Measurements from ENCODE around the gene CTNNBIP1.

- TF ChIP-seq CTCF (conservative IDR thresholded peaks at IDR 0.05) (no peak), EZH2 (IDR thresholded peaks at IDR 0.05; ENCODE audit: low read depth) (no peak)
Observed at GRCh38 chr1:9870572-9870971, 39.5 kb downstream of the CTNNBIP1 start.

All from PC-9 (cell line).